Liver (tissue), 9 donors: ENCODE measurements around the gene MED8. TPM values are rescaled to one million over a fixed set of nuclear protein-coding genes. Genes with fewer than 3 reads are reported as not detected.

Experiments
- DNase-seq: peaks from one replicate; pipeline ENCODE4 v3.0.0-alpha.2; 2017; ENCODE audit warnings: low spot score
- H3K27ac ChIP-seq, 2 donors: one replicate each; pipeline ENCODE4 v1.7.0; 2013; ENCODE audit warnings: inconsistent platforms in 2 of 2, low read length in 2 of 2, control low read depth in 1 of 2, low read depth in 1 of 2, mild to moderate bottlenecking in 1 of 2
- H3K27me3 ChIP-seq, 4 donors: one replicate each; pipeline versions ENCODE4 v1.6.1 to v1.7.0; 2013; ENCODE audit warnings: low read length in 3 of 4, inconsistent platforms in 1 of 4, mild to moderate bottlenecking in 1 of 4, moderate library complexity in 1 of 4; ENCODE audit not compliant: control insufficient read depth in 4 of 4, insufficient read depth in 4 of 4
- H3K36me3 ChIP-seq, 4 donors: one replicate each; pipeline versions ENCODE4 v1.6.1 to v1.7.0; 2013; ENCODE audit warnings: low read length in 3 of 4, mild to moderate bottlenecking in 3 of 4, low read depth in 1 of 4, moderate library complexity in 1 of 4; ENCODE audit not compliant: control insufficient read depth in 4 of 4, insufficient read depth in 3 of 4
- H3K4me1 ChIP-seq, 4 donors: one replicate each; pipeline versions ENCODE4 v1.6.1 to v1.7.0; 2013; ENCODE audit warnings: low read length in 3 of 4, mild to moderate bottlenecking in 3 of 4, moderate library complexity in 1 of 4; ENCODE audit not compliant: control insufficient read depth in 4 of 4, insufficient read depth in 4 of 4
- H3K4me3 ChIP-seq, 3 donors: one replicate each; pipeline versions ENCODE4 v1.6.1 to v1.7.0; 2013; ENCODE audit warnings: low read length in 3 of 3, control low read depth in 1 of 3, low read depth in 1 of 3, mild to moderate bottlenecking in 1 of 3
- H3K9ac ChIP-seq, 2 donors: one replicate each; pipeline ENCODE4 v1.7.0; 2013; ENCODE audit warnings: low read length in 2 of 2, mild to moderate bottlenecking in 2 of 2, moderate library complexity in 2 of 2, control low read depth in 1 of 2, low read depth in 1 of 2
- H3K9me3 ChIP-seq, 4 donors: one replicate each; pipeline versions ENCODE4 v1.6.1 to v1.7.0; 2013; ENCODE audit warnings: low read length in 3 of 4; ENCODE audit not compliant: control insufficient read depth in 4 of 4
- EGR1 ChIP-seq, 2 donors: IDR thresholded peaks; 2 replicates each; pipeline ENCODE4 v1.6.1; 2016 to 2018; ENCODE audit warnings: antibody characterized with exemption in 2 of 2, low read depth in 2 of 2
- FOXA1 ChIP-seq: IDR thresholded peaks from 2 replicates; pipeline ENCODE4 v1.6.1; 2016; ENCODE audit warnings: antibody characterized with exemption
- FOXA2 ChIP-seq: IDR thresholded peaks from 2 replicates; pipeline ENCODE4 v1.6.1; 2016; ENCODE audit warnings: antibody characterized with exemption
- GABPA ChIP-seq, 2 donors: IDR thresholded peaks in 1 of 2; conservative IDR thresholded peaks in 1 of 2; 2 replicates each; pipeline ENCODE4 v1.6.1; 2016; ENCODE audit warnings: antibody characterized with exemption in 2 of 2, mild to moderate bottlenecking in 1 of 2, moderate library complexity in 1 of 2
- HNF4A ChIP-seq, 2 donors: conservative IDR thresholded peaks; 2 replicates each; pipeline ENCODE4 v1.6.1; 2016; ENCODE audit warnings: antibody characterized with exemption in 2 of 2, mild to moderate bottlenecking in 2 of 2
- HNF4G ChIP-seq: IDR thresholded peaks from 2 replicates; pipeline ENCODE4 v1.6.1; 2016; ENCODE audit warnings: antibody characterized with exemption
- JUND ChIP-seq, 2 donors: IDR thresholded peaks; 2 replicates each; pipeline ENCODE4 v1.6.1; 2016; ENCODE audit warnings: antibody characterized with exemption in 2 of 2
- NR2F2 ChIP-seq: IDR thresholded peaks from 2 replicates; pipeline ENCODE4 v1.6.1; 2016; ENCODE audit warnings: antibody characterized with exemption
- RAD21 ChIP-seq, 2 donors: IDR thresholded peaks; 2 replicates each; pipeline ENCODE4 v1.6.1; 2016; ENCODE audit warnings: antibody characterized with exemption in 2 of 2, mild to moderate bottlenecking in 2 of 2
- RXRA ChIP-seq, 2 donors: IDR thresholded peaks; 2 replicates each; pipeline ENCODE4 v1.6.1; 2017 to 2018; ENCODE audit warnings: antibody characterized with exemption in 2 of 2, mild to moderate bottlenecking in 1 of 2
- SP1 ChIP-seq: IDR thresholded peaks from 2 replicates; pipeline ENCODE4 v1.6.1; 2018; ENCODE audit warnings: antibody characterized with exemption, mild to moderate bottlenecking
- YY1 ChIP-seq: IDR thresholded peaks from 2 replicates; pipeline ENCODE4 v1.6.1; 2016; ENCODE audit warnings: antibody characterized with exemption, mild to moderate bottlenecking
- WGBS: extraction: QIAGEN DNeasy Blood & Tissue Kit; methylation state at CpG from one replicate; pipeline ENCODE4 v1.1.7; 2013; 5-methylcytosine and 5-hydroxymethylcytosine counted together
- polyA plus RNA-seq, 2 donors: library from polyadenylated mRNA; stranded (reverse) in 1 of 2; unstranded in 1 of 2; fragments of 200-250 nt in 1 of 2; fragments of >200 nt in 1 of 2; fragmentation: Nextera tagmentation in 1 of 2; extraction: Ambion mirVana in 1 of 2; gene quantifications; one replicate each; pipeline versions ENCODE4 v1.2.1 to v1.2.3, GENCODE V29; 2013 to 2015
- total RNA-seq, 2 donors: library from RNA; depleted of rRNA; stranded (reverse); fragments of >200 nt; gene quantifications; one replicate each; pipeline ENCODE4 v1.2.3, GENCODE V29; 2014
- TF ChIP-seq, protein P1 (sequence below): IDR thresholded peaks from 2 replicates; pipeline ENCODE4 v1.6.1; 2016; ENCODE audit warnings: antibody characterized with exemption
- TF ChIP-seq, protein P2 (sequence below): fragments of 150-350 bp; IDR thresholded peaks from 2 replicates; pipeline ENCODE4 v1.5.1; 2017; ENCODE audit warnings: improper control_type of control experiment, low read depth, low read length; ENCODE audit not compliant: missing input control
- TF ChIP-seq, protein P3 (sequence below): IDR thresholded peaks from 2 replicates; pipeline ENCODE4 v1.6.1; 2016; ENCODE audit warnings: antibody characterized with exemption
- donor health status: healthy.
- donor health status: healthy.
- donor health status: healthy.
- donor health status: healthy.
- donor health status: healthy.

MED8 gene
- total and polyA plus RNA-seq, 4 donors: 26.2 to 37.6 (median 29.1) TPM

DNA sequence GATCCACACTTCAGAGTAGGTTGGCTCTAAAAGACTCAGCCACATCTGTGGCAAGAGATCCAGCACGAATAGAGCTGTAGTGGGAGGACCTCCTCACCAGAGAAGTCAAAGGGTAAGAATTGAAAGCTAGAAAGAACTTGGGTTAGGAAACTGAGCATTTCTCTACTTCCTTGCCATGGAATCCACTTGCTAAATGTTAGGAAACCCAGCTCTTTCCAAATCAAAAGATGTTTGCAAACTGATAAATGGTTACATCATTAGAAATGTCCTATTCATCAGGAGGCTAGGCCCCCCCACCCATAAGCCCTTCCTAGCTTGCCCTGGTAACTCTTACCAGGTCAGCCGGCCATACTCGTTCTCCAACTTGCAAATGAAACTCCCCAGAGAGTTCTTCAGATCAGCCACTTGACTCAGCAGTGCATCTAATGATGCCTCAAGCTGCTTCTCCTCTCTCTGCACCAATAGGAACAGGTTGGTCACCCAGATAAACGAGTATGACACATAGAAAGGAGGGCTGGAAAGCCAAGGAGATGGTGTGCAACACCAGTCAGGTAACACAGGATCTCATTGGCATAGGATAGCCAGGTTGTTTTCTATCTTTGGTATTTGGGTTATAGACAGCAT is 1.5 kb downstream of the MED8 start:
- WGBS: 73% methylated on average over 4 of the region's 4 CpGs
- peak overlapping the region in 1 of 2 donors; percentile 7 for H3K9ac ChIP-seq
- H3K4me3 ChIP-seq: no peak overlapping the region
- TF ChIP-seq FOXA1 (no peak), YY1 (no peak), EGR1 (IDR thresholded peaks at IDR 0.05; ENCODE audit: low read depth in 2 of 2) (no peak), RAD21 (IDR thresholded peaks at IDR 0.05) (no peak), SP1 (no peak), JUND (IDR thresholded peaks at IDR 0.05) (no peak), HNF4A (conservative IDR thresholded peaks at IDR 0.05) (no peak), HNF4G (no peak), NR2F2 (no peak), RXRA (IDR thresholded peaks at IDR 0.05) (no peak), FOXA2 (no peak)
- TF ChIP-seq, protein P1, sequence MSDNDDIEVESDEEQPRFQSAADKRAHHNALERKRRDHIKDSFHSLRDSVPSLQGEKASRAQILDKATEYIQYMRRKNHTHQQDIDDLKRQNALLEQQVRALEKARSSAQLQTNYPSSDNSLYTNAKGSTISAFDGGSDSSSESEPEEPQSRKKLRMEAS: no peak
- TF ChIP-seq, protein P2, sequence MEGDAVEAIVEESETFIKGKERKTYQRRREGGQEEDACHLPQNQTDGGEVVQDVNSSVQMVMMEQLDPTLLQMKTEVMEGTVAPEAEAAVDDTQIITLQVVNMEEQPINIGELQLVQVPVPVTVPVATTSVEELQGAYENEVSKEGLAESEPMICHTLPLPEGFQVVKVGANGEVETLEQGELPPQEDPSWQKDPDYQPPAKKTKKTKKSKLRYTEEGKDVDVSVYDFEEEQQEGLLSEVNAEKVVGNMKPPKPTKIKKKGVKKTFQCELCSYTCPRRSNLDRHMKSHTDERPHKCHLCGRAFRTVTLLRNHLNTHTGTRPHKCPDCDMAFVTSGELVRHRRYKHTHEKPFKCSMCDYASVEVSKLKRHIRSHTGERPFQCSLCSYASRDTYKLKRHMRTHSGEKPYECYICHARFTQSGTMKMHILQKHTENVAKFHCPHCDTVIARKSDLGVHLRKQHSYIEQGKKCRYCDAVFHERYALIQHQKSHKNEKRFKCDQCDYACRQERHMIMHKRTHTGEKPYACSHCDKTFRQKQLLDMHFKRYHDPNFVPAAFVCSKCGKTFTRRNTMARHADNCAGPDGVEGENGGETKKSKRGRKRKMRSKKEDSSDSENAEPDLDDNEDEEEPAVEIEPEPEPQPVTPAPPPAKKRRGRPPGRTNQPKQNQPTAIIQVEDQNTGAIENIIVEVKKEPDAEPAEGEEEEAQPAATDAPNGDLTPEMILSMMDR: no peak
- TF ChIP-seq, protein P3, sequence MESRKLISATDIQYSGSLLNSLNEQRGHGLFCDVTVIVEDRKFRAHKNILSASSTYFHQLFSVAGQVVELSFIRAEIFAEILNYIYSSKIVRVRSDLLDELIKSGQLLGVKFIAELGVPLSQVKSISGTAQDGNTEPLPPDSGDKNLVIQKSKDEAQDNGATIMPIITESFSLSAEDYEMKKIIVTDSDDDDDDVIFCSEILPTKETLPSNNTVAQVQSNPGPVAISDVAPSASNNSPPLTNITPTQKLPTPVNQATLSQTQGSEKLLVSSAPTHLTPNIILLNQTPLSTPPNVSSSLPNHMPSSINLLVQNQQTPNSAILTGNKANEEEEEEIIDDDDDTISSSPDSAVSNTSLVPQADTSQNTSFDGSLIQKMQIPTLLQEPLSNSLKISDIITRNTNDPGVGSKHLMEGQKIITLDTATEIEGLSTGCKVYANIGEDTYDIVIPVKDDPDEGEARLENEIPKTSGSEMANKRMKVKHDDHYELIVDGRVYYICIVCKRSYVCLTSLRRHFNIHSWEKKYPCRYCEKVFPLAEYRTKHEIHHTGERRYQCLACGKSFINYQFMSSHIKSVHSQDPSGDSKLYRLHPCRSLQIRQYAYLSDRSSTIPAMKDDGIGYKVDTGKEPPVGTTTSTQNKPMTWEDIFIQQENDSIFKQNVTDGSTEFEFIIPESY: no peak
- peaks cover 9 to 44% (median 36%) of the 10 kb centered on the region in 4 donors for H3K36me3 ChIP-seq
- no peaks in the 10 kb centered on the region for H3K27me3 ChIP-seq
- H3K9me3 ChIP-seq: no peaks in the 10 kb centered on the region
- DNase-seq: no peak
- H3K4me1 ChIP-seq: peaks cover 2 to 31% (median 19%) of the 10 kb centered on the region in 4 donors
- no peak overlapping the region for H3K27ac ChIP-seq

DNA sequence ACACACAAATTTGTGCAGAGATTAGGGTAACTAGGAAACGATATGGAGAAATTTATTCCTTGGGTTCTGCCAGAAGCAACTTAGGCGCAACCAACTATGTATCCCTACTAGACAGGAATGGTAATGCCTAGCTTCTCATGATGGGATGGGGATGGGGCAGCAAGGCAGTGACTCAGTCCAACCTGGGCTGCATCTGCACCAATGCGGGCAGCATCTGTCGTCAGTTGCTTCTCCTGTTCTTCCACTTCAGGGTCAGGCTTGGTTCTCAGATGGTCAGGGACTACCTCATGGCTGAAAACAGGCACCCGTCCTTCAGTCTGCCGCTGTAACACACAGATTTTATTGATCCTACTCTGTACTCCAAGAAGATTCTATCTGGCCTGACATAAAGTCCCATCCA is 2.9 kb downstream of the MED8 start:
- H3K4me1 ChIP-seq: peaks cover 2 to 41% (median 31%) of the 10 kb centered on the region in 4 donors
- H3K9me3 ChIP-seq: no peaks in the 10 kb centered on the region
- TF ChIP-seq HNF4A (conservative IDR thresholded peaks at IDR 0.05) (no peak), YY1 (no peak), HNF4G (no peak), GABPA (IDR thresholded peaks at IDR 0.05 in 1 of 2, conservative IDR thresholded peaks at IDR 0.05 in 1 of 2) (no peak), RXRA (IDR thresholded peaks at IDR 0.05) (no peak), SP1 (no peak)
- TF ChIP-seq, protein P1: no peak
- H3K27me3 ChIP-seq: no peaks in the 10 kb centered on the region
- H3K36me3 ChIP-seq: peaks cover 9 to 53% (median 40%) of the 10 kb centered on the region in 4 donors
- 94% methylated on average over 6 of the region's 6 CpGs for WGBS
- no peak overlapping the region for H3K4me3 ChIP-seq
- DNase-seq: no peak
- no peak overlapping the region for H3K27ac ChIP-seq
- H3K9ac ChIP-seq: no peak overlapping the region
